ENCODE measurements around the gene DGKH.

DNA sequence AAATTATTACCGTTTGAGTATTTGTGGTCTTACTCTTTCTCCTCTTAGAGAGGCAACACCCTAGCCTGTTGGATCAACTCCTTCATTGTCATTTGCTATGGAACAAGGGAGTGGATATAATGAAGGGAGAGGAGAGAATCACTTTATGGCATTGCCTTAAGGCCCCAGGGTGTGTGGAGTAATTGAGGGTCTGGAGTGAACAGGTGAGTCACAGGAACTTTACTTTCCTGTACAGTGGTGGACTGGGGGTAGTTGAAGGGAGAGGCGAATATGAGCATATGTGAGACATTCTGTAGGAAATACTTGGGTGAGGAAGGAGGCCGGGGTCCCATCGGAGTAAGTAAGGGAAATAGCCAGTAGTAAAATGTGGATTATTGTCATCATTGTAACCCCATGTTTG lies 17.0 kb downstream of the DGKH start:
- no peak for TF ChIP-seq POLR2A (IDR thresholded peaks at IDR 0.05)
- TF ChIP-seq, protein P1, sequence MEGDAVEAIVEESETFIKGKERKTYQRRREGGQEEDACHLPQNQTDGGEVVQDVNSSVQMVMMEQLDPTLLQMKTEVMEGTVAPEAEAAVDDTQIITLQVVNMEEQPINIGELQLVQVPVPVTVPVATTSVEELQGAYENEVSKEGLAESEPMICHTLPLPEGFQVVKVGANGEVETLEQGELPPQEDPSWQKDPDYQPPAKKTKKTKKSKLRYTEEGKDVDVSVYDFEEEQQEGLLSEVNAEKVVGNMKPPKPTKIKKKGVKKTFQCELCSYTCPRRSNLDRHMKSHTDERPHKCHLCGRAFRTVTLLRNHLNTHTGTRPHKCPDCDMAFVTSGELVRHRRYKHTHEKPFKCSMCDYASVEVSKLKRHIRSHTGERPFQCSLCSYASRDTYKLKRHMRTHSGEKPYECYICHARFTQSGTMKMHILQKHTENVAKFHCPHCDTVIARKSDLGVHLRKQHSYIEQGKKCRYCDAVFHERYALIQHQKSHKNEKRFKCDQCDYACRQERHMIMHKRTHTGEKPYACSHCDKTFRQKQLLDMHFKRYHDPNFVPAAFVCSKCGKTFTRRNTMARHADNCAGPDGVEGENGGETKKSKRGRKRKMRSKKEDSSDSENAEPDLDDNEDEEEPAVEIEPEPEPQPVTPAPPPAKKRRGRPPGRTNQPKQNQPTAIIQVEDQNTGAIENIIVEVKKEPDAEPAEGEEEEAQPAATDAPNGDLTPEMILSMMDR (IDR thresholded peaks at IDR 0.05): no peak
